Gastrocnemius medialis (tissue), 4 donors: Measurements from ENCODE around the gene TUBG2.

Experiments
- CTCF ChIP-seq, 5 experiments: fragments of 450-650 bp in 3 of 5; fragments of 200-600 bp in 2 of 5; sonication (generic) in 2 of 5; IDR thresholded peaks in 4 of 5; conservative IDR thresholded peaks in 1 of 5; 1 replicate in 4 of 5; 2 replicates in 1 of 5; pipeline ENCODE4 v1.5.1; 2016 to 2019; ENCODE audit warnings: antibody characterized with exemption in 5 of 5, mild to moderate bottlenecking in 3 of 5, moderate library complexity in 3 of 5
- POLR2A ChIP-seq, 2 donors: fragments of 450-650 bp; IDR thresholded peaks; one replicate each; pipeline ENCODE4 v1.6.1; 2017; ENCODE audit warnings: antibody characterized with exemption in 2 of 2, mild to moderate bottlenecking in 2 of 2, moderate library complexity in 2 of 2

- TF ChIP-seq CTCF (IDR thresholded peaks at IDR 0.05 in 4 of 5, conservative IDR thresholded peaks at IDR 0.05 in 1 of 5) (no peak), POLR2A (IDR thresholded peaks at IDR 0.05) (no peak)
Observed at GRCh38 chr17:42704490-42704836, 45.4 kb downstream of the TUBG2 start.
